Stimulated activated CD8-positive, alpha-beta memory T cell treated with anti-CD3 and anti-CD28 coated beads, Interleukin-7, amount 100 ng/mL, for 24 hours (primary cell): ENCODE data around the gene FOLH1.
"Not testable (repeated sequence)": the region's sequence is repeated elsewhere in the genome, so short reads cannot be mapped to it uniquely, and the experiment has no call there.

Source experiments
- DNase-seq: peaks from one replicate; pipeline ENCODE4 v3.0.0-alpha.2; 2020; ENCODE audit warnings: low read depth

The FOLH1 gene

DNA sequence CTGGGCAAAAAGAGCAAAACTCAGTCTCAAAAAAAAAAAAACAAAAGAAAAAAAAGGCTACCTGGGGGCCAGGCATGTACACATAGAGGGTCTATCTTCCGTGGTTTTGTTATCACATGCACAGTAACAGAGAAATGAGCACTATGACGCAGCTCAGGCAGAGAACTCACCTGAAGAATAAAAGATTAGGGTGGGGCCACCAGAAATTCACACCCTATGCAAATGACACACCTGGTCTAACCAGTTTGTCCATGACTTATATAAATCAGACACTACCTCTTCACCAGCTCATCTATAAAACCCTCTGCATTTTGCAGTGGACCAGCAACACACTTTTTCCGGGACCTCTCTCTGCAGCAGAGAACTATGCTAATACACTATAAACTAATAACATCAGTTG lies 30.5 kb downstream of the FOLH1 start:
- not testable (repeated sequence) for DNase-seq

GRCh38 chr11:49175378-49175777 lies 33.0 kb downstream of the FOLH1 start:
- DNase-seq = not testable (repeated sequence)

GRCh38 chr11:49174691-49175366 lies 33.6 kb downstream of the FOLH1 start:
- DNase-seq = not testable (repeated sequence)

DNA sequence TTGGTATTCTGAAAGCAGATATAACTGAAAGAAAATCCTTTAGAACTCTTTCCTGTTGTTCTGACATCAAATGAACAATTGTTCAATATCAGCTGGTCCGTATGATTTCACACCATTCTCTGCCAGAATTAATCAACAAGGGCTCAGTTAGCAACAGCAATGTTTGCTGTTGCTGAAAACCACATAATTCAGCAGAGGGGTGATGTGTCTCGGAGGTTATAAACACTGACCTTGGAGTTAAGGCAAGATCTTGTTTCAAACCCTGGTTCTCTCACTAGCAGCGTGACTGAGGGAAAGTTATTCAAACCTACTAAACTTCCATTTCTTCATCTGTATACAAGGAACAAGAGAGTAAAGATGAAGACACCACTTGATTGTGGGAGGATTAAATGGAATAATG lies 36.8 kb downstream of the FOLH1 start:
- DNase-seq = not testable (repeated sequence)

- DNase-seq = not testable (repeated sequence)
Observed at GRCh38 chr11:49169579-49169978, 38.8 kb downstream of the FOLH1 start.

DNA sequence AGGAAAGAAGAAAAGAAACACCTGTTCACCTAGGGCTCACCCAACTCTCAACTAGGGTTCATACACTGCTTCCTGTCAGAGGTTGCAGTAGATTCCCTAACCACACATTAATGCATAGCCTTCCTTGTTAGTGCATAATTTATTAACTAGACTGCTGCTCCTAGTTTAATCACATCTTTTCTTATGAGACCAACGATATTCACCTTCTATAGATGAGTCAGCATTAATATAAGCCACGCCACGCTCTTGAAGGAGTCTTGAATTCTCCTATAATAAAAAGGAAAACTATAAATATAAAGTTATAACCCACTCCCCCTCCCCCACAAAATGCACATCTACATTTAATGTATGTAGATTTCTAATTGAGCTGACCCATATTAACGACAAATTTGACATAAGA lies 39.4 kb downstream of the FOLH1 start:
- not testable (repeated sequence) for DNase-seq

DNA sequence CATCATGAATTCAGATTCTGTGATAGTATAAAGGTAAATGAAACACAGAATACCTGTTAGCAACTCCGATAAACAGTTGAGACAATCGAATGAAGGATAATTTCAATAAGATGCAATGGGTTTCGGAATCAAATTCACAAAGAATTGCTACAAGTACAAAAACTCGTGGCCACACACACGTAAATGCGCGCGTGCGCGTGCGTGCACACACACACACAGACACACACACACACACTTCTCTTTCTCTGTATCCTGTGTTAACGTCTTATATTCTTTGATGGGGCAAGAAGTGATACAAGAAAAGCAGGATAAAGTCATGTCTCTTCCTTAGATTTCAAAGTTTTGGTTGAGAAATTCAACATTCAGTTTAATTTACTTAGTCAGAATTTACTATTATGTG lies 57.2 kb downstream of the FOLH1 start:
- DNase-seq = no peak

GRCh38 chr11:49102356-49102755 lies 106.0 kb downstream of the FOLH1 start:
- not testable (repeated sequence) for DNase-seq
